Measurements from ENCODE around the gene RFC4.

RFC4 gene

GRCh38 chr3:186832276-186832675, 26.0 kb upstream of the RFC4 start:
- Histone ChIP-seq H3K9me3 (ENCODE audit: insufficient read depth, low read length, severe bottlenecking) (no peaks in the 10 kb centered on the region), H3K4me3 (ENCODE audit: low read depth in 1 of 2, low read length in 2 of 2) (no peak overlapping the region), H3K27me3 (ENCODE audit: insufficient read depth, low read length, poor library complexity) (peaks cover 28% of the 10 kb centered on the region), H3K36me3 (ENCODE audit: insufficient read depth, low read length) (no peaks in the 10 kb centered on the region), H2AFZ (ENCODE audit: low read depth, low read length) (no peak overlapping the region), H4K20me1 (ENCODE audit: insufficient read depth, low read length) (no peaks in the 10 kb centered on the region), H3K27ac (ENCODE audit: low read length) (no peak overlapping the region), H3K4me1 (ENCODE audit: insufficient read depth, low read length) (peaks cover 5% of the 10 kb centered on the region), H3K79me2 (ENCODE audit: insufficient read depth, low read length) (no peaks in the 10 kb centered on the region), H3K9ac (ENCODE audit: low read depth, low read length) (no peak overlapping the region), H3K4me2 (ENCODE audit: insufficient read depth, low read length) (no peak overlapping the region)
- TF ChIP-seq EZH2 (IDR thresholded peaks at IDR 0.05; ENCODE audit: borderline replicate concordance, low read depth, low read length, severe bottlenecking), result no peak
- TF ChIP-seq, protein P1, sequence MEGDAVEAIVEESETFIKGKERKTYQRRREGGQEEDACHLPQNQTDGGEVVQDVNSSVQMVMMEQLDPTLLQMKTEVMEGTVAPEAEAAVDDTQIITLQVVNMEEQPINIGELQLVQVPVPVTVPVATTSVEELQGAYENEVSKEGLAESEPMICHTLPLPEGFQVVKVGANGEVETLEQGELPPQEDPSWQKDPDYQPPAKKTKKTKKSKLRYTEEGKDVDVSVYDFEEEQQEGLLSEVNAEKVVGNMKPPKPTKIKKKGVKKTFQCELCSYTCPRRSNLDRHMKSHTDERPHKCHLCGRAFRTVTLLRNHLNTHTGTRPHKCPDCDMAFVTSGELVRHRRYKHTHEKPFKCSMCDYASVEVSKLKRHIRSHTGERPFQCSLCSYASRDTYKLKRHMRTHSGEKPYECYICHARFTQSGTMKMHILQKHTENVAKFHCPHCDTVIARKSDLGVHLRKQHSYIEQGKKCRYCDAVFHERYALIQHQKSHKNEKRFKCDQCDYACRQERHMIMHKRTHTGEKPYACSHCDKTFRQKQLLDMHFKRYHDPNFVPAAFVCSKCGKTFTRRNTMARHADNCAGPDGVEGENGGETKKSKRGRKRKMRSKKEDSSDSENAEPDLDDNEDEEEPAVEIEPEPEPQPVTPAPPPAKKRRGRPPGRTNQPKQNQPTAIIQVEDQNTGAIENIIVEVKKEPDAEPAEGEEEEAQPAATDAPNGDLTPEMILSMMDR (IDR thresholded peaks at IDR 0.05; ENCODE audit: borderline replicate concordance, extremely low read depth, low read length, poor library complexity, severe bottlenecking), result no peak
- DNase-seq, result no peak
- ATAC-seq (ENCODE audit: insufficient read depth, low read depth), result no peak

DNA sequence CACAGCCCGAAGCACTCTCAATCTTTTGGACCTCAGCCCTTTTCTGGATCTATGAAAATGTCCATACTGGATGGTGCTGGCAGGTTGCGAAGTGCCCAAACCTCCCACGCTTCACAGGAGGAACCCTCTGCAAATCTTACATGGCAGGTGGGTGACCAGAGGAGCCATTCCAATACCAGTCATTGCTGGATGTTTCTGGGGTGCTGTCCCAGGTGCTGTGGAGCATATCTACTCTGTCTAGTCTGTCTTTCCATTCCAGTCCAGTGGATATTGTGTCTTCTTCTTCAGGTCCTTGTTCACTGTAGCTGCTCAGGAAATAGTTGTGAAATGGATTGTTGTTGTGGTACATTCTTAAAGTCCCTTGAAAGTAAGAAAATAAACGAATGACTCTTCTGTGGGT, 25.5 kb upstream of the RFC4 start:
- Histone ChIP-seq H3K27ac (ENCODE audit: low read length) (no peak overlapping the region), H3K4me1 (ENCODE audit: insufficient read depth, low read length) (peaks cover 9% of the 10 kb centered on the region), H2AFZ (ENCODE audit: low read depth, low read length) (no peak overlapping the region), H3K36me3 (ENCODE audit: insufficient read depth, low read length) (no peaks in the 10 kb centered on the region), H3K4me2 (ENCODE audit: insufficient read depth, low read length) (no peak overlapping the region), H3K79me2 (ENCODE audit: insufficient read depth, low read length) (no peaks in the 10 kb centered on the region), H3K4me3 (ENCODE audit: low read depth in 1 of 2, low read length in 2 of 2) (no peak overlapping the region), H4K20me1 (ENCODE audit: insufficient read depth, low read length) (no peaks in the 10 kb centered on the region), H3K9me3 (ENCODE audit: insufficient read depth, low read length, severe bottlenecking) (no peaks in the 10 kb centered on the region), H3K27me3 (ENCODE audit: insufficient read depth, low read length, poor library complexity) (peaks cover 28% of the 10 kb centered on the region), H3K9ac (ENCODE audit: low read depth, low read length) (no peak overlapping the region)
- ATAC-seq (ENCODE audit: insufficient read depth, low read depth), result no peak
- TF ChIP-seq EZH2 (IDR thresholded peaks at IDR 0.05; ENCODE audit: borderline replicate concordance, low read depth, low read length, severe bottlenecking), result no peak
- TF ChIP-seq, protein P1 (IDR thresholded peaks at IDR 0.05; ENCODE audit: borderline replicate concordance, extremely low read depth, low read length, poor library complexity, severe bottlenecking), result no peak
- no peak for DNase-seq

DNA sequence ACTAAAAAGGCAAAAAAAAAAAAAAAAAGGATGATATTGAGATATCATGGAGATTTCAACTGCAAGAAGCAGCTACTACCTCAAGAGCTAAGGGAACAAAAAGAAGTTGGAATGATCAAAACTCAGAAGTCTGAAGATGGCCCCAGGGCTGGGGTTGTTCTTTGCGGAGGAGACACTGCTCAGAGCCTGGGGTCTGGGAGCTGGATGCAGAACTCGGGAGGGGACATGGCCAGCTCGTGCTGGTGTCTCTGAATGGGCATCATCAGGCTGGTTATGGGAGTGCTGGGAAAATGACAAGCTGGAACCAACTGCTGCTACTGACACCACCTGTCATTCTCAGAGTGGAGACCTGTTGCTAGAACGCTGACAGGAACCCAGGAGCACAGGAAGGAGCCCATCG, 22.1 kb upstream of the RFC4 start:
- Histone ChIP-seq H3K27ac (ENCODE audit: low read length) (no peak overlapping the region), H3K4me2 (ENCODE audit: insufficient read depth, low read length) (no peak overlapping the region), H3K4me1 (ENCODE audit: insufficient read depth, low read length) (peaks cover 16% of the 10 kb centered on the region), H3K79me2 (ENCODE audit: insufficient read depth, low read length) (no peaks in the 10 kb centered on the region), H3K9ac (ENCODE audit: low read depth, low read length) (no peak overlapping the region), H3K36me3 (ENCODE audit: insufficient read depth, low read length) (no peaks in the 10 kb centered on the region), H3K27me3 (ENCODE audit: insufficient read depth, low read length, poor library complexity) (peaks cover 46% of the 10 kb centered on the region), H4K20me1 (ENCODE audit: insufficient read depth, low read length) (no peaks in the 10 kb centered on the region; the same call in 1 of the 2 replicates), H3K9me3 (ENCODE audit: insufficient read depth, low read length, severe bottlenecking) (no peaks in the 10 kb centered on the region), H2AFZ (ENCODE audit: low read depth, low read length) (no peak overlapping the region), H3K4me3 (ENCODE audit: low read depth in 1 of 2, low read length in 2 of 2) (no peak overlapping the region)
- DNase-seq (no peak), ATAC-seq (ENCODE audit: insufficient read depth, low read depth) (no peak)
- no peak for TF ChIP-seq EZH2 (IDR thresholded peaks at IDR 0.05; ENCODE audit: borderline replicate concordance, low read depth, low read length, severe bottlenecking)

DNA sequence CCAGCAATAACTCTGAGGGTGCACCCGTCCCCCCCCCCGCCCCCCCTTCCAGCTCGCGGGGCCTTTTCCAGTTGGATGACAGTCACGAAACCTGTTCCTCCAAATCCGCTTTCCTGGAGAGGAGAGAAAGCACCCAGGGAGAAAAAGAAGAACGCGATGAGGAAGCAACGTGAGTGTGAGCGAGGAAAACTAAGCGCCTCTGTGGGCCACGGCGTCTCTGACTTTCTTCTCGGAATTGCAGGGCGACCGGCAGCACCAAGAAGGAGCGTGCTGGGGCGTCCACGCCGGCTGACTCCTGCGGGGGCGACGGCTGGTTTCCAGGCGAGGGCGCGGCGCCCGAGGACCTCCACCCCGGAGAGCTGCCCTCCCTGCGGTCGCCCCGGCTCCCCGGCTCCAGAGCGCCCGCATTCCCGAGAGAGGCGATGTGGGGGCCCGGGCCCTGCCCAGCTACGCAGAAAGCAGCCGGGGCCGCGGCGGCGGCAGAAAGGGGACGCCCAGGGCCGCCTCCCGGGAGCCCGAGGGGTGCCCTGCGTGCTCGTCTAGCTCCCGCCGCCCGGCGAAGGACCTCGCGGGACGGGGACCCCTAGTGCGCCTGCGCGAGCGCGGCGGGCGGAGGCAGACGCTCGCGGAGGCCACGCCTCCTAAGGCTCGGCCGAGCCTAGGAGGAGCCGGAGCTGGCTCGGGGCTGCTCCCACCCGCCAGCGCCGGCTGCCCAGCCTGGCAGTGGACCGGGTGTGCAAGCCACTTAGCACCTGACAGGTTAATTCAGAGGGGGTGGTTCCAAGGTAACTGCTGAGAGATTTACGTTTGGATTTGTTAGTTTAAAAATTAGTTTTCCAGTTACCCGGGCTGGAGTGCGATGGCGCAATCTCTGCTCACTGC, 20.9 kb upstream of the RFC4 start:
- TF ChIP-seq, protein P1 (IDR thresholded peaks at IDR 0.05; ENCODE audit: borderline replicate concordance, extremely low read depth, low read length, poor library complexity, severe bottlenecking), result no peak
- no peak for TF ChIP-seq EZH2 (IDR thresholded peaks at IDR 0.05; ENCODE audit: borderline replicate concordance, low read depth, low read length, severe bottlenecking)
- no peaks in the 10 kb centered on the region for H3K9me3 ChIP-seq (ENCODE audit: insufficient read depth, low read length, severe bottlenecking)
- H3K36me3 ChIP-seq (ENCODE audit: insufficient read depth, low read length), result no peaks in the 10 kb centered on the region
- H3K27ac ChIP-seq (ENCODE audit: low read length), result no peak overlapping the region
- H3K27me3 ChIP-seq (ENCODE audit: insufficient read depth, low read length, poor library complexity), result peaks cover 40% of the 10 kb centered on the region
- H3K79me2 ChIP-seq (ENCODE audit: insufficient read depth, low read length), result no peaks in the 10 kb centered on the region
- peak overlapping the region; percentile 26 to 57; a peak in 3 of 4 replicates for H3K4me3 ChIP-seq (ENCODE audit: low read depth in 1 of 2, low read length in 2 of 2)
- H3K9ac ChIP-seq (ENCODE audit: low read depth, low read length), result peak overlapping the region; percentile 69
- peak overlapping the region; percentile 74 for H2AFZ ChIP-seq (ENCODE audit: low read depth, low read length)
- peak; percentile 95 for ATAC-seq (ENCODE audit: insufficient read depth, low read depth)
- no peaks in the 10 kb centered on the region; the same call in 1 of the 2 replicates for H4K20me1 ChIP-seq (ENCODE audit: insufficient read depth, low read length)
- peak overlapping the region; percentile 77 for H3K4me2 ChIP-seq (ENCODE audit: insufficient read depth, low read length)
- peak; percentile 82 for DNase-seq
- H3K4me1 ChIP-seq (ENCODE audit: insufficient read depth, low read length), result peaks cover 16% of the 10 kb centered on the region

All from DND-41 (cell line).